ENCODE measurements around the gene APOBEC3A. TPM values are rescaled to one million over a fixed set of nuclear protein-coding genes. Genes with fewer than 3 reads are reported as not detected.

Gene APOBEC3A
- total and polyA plus RNA-seq, 2 of the 4 experiments (the other 2 are of a cell fraction): not detected

DNA sequence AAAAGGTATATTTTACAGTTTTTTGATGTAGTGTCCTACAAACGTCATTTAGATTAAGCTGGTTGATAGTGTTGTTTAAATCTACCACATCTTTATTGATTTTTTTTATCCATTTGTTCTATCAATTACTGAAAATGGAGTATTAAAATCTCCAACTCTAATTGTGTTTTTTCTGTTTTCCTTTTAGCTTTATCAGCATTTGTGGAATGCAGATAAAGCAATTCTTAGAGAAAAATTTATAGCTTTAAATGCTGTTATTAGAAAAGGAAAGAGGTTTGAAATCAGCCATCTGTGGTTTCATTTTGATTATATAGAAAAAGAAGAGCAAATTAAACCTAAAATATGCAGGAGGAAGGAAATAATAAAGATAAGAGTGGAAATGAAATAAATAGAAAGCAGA lies 46.0 kb upstream of the APOBEC3A start:
- no peak overlapping the region for H4K5ac ChIP-seq (ENCODE audit: low read depth, low read length)
- CTCF ChIA-PET: no interaction called here
- H2BK120ac ChIP-seq (ENCODE audit: low read depth, low read length): no peak overlapping the region
- dilution Hi-C loops (cut with HindIII; ENCODE audit: low sequenced_read_pairs, unreplicated experiment) (no loop called here), intact Hi-C loops (cut with micrococcal nuclease) (no loop called here), in situ Hi-C loops (cut with MboI; ENCODE audit: low sequenced_read_pairs) (no loop called here)
- H3K23ac ChIP-seq (ENCODE audit: low read depth, low read length): no peak overlapping the region
- no TSS peak for BruUV-seq (replicated peaks)
- no peak overlapping the region for H3K4me3 ChIP-seq (ENCODE audit: insufficient read depth, low read depth, low read length)
- peaks cover 28% of the 10 kb centered on the region for H3K27me3 ChIP-seq (ENCODE audit: control insufficient read depth, insufficient read depth, low read length)
- H3K14ac ChIP-seq (replicated peaks; ENCODE audit: low read depth, low read length): no peak overlapping the region
- H4K91ac ChIP-seq (ENCODE audit: insufficient read depth, low read depth, low read length): no peak overlapping the region
- H3K9me1 ChIP-seq (ENCODE audit: insufficient read depth, low read length): no peaks in the 10 kb centered on the region
- POLR2A ChIA-PET (ENCODE audit: unreplicated experiment): no interaction called here
- H3K9ac ChIP-seq (ENCODE audit: low read depth, low read length): no peak overlapping the region
- ATAC-seq (ENCODE audit: low read depth) (no peak), DNase-seq (no peak)
- H2BK15ac ChIP-seq (ENCODE audit: low read depth, low read length): no peak overlapping the region
- H3K56ac ChIP-seq (ENCODE audit: extremely low read depth, insufficient read depth, low read length): no peak overlapping the region
- no peak overlapping the region for H3K27ac ChIP-seq (ENCODE audit: insufficient read depth, low read length)
- no peaks in the 10 kb centered on the region for H4K20me1 ChIP-seq (ENCODE audit: insufficient read depth, low read length)
- H3K4ac ChIP-seq (ENCODE audit: low read depth, low read length): no peak overlapping the region
- no peak overlapping the region for H2BK5ac ChIP-seq (ENCODE audit: low read depth, low read length, poor library complexity, severe bottlenecking)
- H4K8ac ChIP-seq (ENCODE audit: low read depth in 2 of 2, low read length in 2 of 2): no peak overlapping the region
- H2AK9ac ChIP-seq (replicated peaks; ENCODE audit: low read depth, low read length, poor library complexity): no peak overlapping the region
- H3K36me3 ChIP-seq (ENCODE audit: control insufficient read depth, insufficient read depth, low read length): no peaks in the 10 kb centered on the region
- no peak overlapping the region for H3K4me2 ChIP-seq (ENCODE audit: low read depth, low read length)
- no peak overlapping the region for H2AK5ac ChIP-seq (ENCODE audit: low read depth, low read length)
- H3K4me1 ChIP-seq (ENCODE audit: control insufficient read depth, insufficient read depth, low read length): no peaks in the 10 kb centered on the region
- no peaks in the 10 kb centered on the region for H3K9me3 ChIP-seq (ENCODE audit: control insufficient read depth, insufficient read depth, low read length)
- no CpG with 5 or more reads among the region's 1 CpG for WGBS, 2 experiments (ENCODE audit: extremely low coverage in 2 of 2, insufficient read length in 1 of 2)
- H3K79me1 ChIP-seq (ENCODE audit: low read depth in 1 of 2, low read length in 2 of 2): no peaks in the 10 kb centered on the region
- no peak overlapping the region for H2AFZ ChIP-seq (replicated peaks; ENCODE audit: low read length, poor library complexity)
- no peak overlapping the region for H2BK20ac ChIP-seq (ENCODE audit: low read depth, low read length)
- H3K18ac ChIP-seq (ENCODE audit: low read depth, low read length): no peak overlapping the region
- TF ChIP-seq, protein P1, sequence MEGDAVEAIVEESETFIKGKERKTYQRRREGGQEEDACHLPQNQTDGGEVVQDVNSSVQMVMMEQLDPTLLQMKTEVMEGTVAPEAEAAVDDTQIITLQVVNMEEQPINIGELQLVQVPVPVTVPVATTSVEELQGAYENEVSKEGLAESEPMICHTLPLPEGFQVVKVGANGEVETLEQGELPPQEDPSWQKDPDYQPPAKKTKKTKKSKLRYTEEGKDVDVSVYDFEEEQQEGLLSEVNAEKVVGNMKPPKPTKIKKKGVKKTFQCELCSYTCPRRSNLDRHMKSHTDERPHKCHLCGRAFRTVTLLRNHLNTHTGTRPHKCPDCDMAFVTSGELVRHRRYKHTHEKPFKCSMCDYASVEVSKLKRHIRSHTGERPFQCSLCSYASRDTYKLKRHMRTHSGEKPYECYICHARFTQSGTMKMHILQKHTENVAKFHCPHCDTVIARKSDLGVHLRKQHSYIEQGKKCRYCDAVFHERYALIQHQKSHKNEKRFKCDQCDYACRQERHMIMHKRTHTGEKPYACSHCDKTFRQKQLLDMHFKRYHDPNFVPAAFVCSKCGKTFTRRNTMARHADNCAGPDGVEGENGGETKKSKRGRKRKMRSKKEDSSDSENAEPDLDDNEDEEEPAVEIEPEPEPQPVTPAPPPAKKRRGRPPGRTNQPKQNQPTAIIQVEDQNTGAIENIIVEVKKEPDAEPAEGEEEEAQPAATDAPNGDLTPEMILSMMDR (conservative IDR thresholded peaks at IDR 0.05; ENCODE audit: low read depth, low read length): no peak
- peak; percentile 27; the same call in 1 of the 2 replicates for TF ChIP-seq MAFK (IDR thresholded peaks at IDR 0.05; ENCODE audit: low read depth, low read length)
